NCI-H2227 treated with DMSO at 0.1 percent for 48 hours (cell line): ENCODE results near the gene NUTM2G.
"Not testable (repeated sequence)": the region's sequence is repeated elsewhere in the genome, so short reads cannot be mapped to it uniquely, and the experiment has no call there.

Experiments
- DNase-seq: peaks from one replicate; lab custom pipeline; 2025; lab: John Stamatoyannopoulos, UW

Gene NUTM2G

GRCh38 chr9:96928543-96928942 lies at the start of gene NUTM2G:
TSS of gene NUTM2G (plus strand) at chr9:96928843. CDS start at chr9:96929025, 182 bp downstream.
- not testable (repeated sequence) for DNase-seq

GRCh38 chr9:96883922-96884321 lies 44.7 kb upstream of the NUTM2G start:
- DNase-seq = no peak

DNA sequence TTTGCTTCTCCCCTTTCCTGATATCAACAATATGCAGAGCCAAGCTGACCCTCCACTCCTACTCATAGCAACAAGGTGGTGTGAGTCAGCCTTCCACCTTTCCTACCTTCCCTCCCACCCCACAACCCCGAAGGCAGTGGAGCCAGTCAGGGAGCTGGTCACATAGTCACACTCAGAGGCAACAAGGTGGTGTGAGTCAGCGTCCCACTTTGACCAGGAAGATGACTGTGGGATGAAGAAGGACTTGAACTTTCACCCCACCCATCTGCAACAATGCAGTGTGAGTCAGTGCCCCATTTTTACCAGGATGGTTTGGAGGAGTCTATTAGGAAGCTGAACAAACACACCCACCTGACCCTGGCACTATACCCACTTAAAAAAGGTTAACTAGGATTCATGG lies 44.2 kb upstream of the NUTM2G start:
- no peak for DNase-seq

- no peak for DNase-seq
Measured at GRCh38 chr9:96885424-96885823, 43.2 kb upstream of the NUTM2G start.

DNA sequence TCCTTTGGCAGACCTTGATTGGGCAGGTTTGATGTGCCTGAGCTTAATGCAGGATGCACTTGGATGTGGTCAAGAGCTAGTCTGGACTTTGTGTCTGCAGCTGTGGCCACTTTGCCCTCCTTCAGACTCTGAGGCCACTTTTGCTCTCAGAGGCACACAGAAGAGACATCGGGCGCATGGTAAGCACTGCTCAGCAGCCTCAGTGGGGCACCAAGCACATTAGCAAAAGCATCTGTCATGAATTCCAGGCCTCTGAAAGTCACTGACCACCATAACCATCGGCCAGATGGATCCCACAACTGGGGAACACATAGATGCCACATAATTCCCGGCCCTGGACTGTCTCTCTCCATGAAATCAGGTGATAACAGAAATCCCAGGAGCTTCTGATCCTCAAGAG lies 40.1 kb upstream of the NUTM2G start:
- DNase-seq = no peak

DNA sequence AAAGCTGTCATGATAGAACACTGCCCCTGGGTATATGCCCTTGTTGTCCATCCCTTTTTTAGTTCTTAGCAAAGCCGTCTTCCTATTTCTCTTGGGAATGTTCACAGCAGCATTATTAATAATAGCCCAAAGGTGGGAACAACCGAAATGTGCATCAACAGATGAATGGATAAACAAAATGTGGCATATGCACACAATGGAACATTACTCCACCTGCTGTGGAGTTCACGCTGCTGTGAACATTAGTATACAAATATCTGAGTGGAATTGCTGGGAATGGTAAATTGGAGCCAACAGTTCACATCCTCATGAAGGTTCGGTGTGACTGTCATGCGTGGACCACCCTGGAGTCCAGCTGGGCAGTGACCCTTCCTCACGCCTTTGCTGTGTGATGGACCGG lies 36.5 kb upstream of the NUTM2G start:
- no peak for DNase-seq

DNA sequence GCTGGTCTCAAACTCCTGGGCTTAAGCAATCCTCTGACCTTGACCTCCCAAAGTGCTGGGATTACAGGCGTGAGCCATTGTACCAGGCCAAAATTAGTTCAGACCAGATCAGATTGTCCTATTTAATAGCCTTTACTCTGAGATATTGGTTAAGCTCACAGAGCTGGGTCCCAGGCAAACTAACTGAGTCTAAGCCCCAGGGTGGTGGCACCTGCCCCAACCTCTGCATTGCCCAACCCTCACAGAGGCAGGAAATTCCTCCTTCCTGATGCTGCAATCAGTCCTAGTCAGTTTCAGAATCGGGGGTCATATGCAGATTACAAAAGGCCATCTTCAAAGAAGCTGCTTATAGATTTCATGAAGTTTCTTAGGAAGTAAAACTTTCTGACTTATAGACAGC lies 28.6 kb upstream of the NUTM2G start:
- DNase-seq = not testable (repeated sequence)

DNA sequence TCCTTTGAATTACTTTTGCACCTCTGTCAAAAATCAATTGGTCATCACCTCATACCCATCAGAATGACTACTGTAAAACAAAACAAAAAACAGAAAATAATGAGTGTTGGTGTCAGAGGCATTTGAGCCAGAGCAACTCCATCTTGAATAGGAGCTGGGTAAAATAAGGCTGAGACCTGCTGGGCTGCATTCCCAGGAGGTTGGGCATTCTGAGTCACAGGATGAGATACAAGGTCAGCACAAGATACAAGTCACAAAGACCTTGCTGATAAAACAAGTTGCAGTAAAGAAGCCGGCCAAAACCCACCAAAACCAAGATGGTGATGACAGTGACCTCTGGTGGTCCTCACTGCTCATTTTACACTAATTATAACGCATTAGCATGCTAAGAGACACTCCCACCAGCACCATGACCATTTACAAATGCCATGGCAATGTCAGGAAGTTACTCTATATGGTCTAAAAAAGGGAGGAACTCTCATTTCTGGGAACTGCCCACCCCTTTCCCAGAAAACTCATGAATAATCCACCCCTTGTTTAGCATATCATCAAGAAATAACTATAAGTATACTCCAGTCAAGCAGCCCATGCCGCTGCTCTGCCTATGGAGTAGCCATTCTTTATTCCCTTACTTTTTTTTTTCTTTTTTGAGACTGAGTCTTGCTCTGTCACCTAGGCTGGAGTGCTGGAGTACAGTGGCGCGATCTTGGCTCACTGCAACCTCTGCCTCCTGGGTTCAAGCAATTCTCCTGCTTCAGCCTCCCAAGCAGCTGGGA lies 23.5 kb upstream of the NUTM2G start:
- DNase-seq = not testable (repeated sequence)

DNA sequence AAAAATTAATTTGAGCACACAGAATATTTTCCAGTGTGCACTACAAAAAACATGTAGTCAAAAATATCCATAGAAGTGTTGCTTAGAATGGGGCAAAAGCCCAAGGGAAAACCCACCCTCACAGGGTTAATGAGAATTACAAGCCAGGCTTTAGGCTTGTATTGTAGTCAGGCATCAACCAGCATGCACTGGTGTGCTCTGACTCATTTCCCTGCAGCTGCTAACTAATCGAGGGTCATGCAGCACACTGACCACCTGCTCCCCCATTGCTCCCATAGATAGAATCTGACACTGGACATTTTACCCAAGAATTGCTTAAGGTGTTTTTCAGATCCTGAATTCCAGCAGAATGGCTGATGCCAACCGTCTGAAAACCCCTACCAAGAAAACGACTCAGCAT lies 20.2 kb upstream of the NUTM2G start:
- DNase-seq = not testable (repeated sequence)

DNA sequence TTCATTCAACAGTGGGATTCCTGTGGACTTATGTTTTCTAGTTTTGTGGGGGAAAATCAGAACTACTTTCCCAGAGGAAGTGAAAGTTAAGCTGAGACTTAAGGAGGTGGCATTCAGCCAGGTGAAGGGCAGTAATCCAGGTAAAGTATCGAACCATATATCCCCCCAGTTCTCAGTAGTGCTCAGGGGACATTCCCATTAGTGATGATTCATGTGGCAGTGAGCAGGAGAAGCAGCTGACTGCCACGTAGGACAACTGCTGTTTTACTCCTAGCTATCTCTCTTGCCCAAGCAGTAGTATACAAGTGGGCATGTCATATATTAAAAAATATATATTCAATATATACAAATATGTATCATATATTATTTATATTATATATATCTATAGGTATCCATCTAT lies 13.1 kb upstream of the NUTM2G start:
- DNase-seq = not testable (repeated sequence)

- DNase-seq = not testable (repeated sequence)
Measured at GRCh38 chr9:96916531-96916930, 12.1 kb upstream of the NUTM2G start.

DNA sequence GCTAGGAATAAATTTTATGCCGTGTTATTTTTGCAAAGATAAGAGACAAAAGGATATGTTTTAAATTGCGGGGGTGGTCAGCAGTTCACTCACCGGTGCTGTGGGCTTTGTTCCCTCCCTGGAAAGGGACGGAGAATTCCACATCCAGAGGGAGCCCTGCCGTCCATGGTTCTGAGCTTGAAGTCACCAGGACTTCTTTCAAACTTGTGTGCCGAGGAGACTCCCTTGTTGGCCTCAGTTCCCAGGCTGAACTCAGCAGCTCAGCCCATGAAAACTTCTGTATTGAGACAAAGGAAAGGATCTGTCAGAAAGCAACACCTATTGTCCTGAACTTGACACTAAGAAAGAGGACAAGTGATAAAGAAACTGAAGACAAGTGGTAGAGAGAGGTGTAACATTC lies 10.1 kb upstream of the NUTM2G start:
- DNase-seq = not testable (repeated sequence)

DNA sequence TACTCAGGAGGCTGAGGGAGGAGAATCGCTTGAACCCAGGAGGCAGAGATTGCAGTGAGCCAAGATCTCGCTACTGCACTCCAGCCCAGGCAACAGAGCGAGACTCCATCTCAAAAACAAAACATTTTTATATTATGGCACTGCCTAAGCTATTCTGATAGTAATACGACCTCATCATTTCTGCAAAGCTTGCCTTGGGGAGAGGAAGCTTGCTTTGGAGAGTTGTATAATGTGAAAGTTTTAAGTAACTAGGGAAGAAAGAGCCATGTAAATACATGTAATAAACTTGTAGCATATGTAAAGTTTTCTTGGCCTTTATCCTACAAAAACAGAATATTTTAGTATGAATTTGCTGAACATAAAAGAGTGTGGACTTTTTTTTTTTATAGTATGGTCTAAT lies 7.8 kb upstream of the NUTM2G start:
- not testable (repeated sequence) for DNase-seq

DNA sequence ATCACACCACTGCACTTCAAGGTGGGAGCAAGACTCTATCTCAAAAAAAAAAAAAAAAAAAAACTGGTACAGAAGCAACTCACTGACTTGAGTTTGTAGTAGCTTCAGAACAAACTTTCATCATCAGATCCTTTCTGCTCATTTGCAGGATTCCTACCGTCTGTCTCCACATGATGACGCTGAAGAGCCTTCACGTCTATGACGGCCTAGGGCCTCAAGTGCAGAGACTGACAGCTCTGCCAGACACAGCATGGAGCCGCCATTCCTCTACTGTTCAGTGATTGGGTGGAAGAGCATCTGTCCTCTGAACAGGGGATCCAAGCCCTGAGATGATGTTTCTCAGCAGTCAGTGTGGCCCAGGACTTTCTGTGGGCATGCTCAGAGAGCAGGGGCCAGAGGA lies 3.1 kb upstream of the NUTM2G start:
- DNase-seq = not testable (repeated sequence)

DNA sequence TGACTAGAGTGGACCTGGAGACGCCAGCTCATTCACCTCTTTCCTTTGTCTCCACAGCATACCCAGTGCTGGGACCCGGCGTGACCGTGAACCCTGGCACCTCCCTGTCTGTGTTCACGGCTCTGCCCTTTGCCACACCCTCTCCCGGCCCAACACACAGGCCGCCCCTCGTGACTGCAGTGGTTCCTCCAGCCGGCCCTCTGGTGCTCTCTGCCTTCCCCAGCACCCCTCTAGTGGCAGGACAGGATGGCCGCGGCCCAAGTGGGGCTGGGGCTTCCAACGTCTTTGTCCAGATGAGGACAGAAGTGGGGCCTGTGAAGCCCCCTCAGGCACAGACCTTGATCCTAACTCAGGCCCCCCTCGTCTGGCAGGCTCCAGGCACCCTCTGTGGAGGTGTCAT lies 3.0 kb downstream of the NUTM2G start:
- DNase-seq = not testable (repeated sequence)

- not testable (repeated sequence) for DNase-seq
Measured at GRCh38 chr9:96934097-96934496, 5.5 kb downstream of the NUTM2G start.

GRCh38 chr9:96934706-96935105 lies 6.1 kb downstream of the NUTM2G start:
- not testable (repeated sequence) for DNase-seq

DNA sequence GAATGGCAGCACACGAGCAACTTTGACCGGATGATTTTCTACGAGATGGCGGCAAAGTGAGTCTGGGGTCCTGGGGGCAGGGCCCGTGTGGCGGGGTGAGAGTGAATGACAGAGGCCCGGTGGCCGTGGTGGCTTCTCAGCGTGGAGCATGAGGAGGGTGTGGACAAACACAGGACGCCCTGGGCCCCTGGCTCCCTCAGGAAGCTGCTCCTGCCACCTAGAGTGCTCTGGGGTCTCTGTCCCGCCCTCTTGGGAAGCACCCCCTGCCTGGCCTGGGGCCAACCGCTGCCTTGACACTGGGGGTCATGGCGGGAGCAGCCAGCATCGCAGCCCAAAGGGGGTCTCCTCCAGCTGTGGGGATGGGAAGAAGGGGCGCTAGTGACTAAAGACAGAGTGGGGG lies 6.8 kb downstream of the NUTM2G start:
- DNase-seq = not testable (repeated sequence)

- DNase-seq = not testable (repeated sequence)
Measured at GRCh38 chr9:96937442-96937841, 8.8 kb downstream of the NUTM2G start.

- not testable (repeated sequence) for DNase-seq
Measured at GRCh38 chr9:96938957-96939665, 10.5 kb downstream of the NUTM2G start.

DNA sequence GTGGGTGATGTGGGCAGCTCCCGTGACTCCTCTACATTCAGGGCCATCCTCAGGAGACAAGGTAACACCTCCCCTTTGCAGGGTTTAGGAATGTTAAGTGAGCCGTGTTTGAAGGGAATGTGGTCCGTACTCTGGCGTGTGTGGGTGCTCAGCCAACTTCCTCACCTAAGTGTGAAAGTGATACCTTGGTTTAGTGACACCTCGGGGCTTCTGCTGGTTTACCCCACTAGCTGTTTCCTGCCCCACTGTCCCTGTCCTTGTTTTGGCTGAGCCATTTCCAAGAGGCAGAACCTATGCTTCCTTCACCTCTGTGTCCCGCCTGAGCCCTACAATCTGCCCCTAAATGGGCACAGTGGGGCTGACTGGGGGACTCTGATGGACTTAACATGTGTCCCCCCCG lies 12.3 kb downstream of the NUTM2G start:
- not testable (repeated sequence) for DNase-seq

GRCh38 chr9:96941628-96942027 lies 13.0 kb downstream of the NUTM2G start:
- not testable (repeated sequence) for DNase-seq

DNA sequence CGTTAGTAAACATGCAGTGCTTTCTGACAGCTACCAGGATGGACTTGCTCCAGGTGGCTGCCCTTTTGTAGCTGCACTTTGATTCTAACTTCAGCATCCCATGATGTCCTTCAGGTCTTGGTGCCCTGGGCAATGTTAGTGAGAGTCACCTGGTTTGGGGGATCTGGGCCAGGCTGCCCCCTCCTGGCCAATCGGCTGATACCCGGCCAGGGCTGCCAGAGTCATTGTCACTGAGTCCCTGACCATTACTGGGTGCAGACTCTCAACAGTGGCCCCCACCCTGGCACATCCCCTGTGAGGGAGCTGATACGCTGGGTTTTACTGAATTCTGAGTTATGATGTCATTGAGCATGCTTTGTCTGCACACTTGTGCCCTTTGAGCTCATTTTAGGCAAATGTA lies 13.5 kb downstream of the NUTM2G start:
- not testable (repeated sequence) for DNase-seq
